Measurements from ENCODE around the gene NMT1. TPM values are rescaled to one million over a fixed set of nuclear protein-coding genes. Genes with fewer than 3 reads are reported as not detected.

Gene NMT1
- total and polyA plus RNA-seq, 2 of the 13 experiments (the other 11 are each of a cell fraction or from before 2014, with no cell fraction given): 75.7 to 142 TPM

DNA sequence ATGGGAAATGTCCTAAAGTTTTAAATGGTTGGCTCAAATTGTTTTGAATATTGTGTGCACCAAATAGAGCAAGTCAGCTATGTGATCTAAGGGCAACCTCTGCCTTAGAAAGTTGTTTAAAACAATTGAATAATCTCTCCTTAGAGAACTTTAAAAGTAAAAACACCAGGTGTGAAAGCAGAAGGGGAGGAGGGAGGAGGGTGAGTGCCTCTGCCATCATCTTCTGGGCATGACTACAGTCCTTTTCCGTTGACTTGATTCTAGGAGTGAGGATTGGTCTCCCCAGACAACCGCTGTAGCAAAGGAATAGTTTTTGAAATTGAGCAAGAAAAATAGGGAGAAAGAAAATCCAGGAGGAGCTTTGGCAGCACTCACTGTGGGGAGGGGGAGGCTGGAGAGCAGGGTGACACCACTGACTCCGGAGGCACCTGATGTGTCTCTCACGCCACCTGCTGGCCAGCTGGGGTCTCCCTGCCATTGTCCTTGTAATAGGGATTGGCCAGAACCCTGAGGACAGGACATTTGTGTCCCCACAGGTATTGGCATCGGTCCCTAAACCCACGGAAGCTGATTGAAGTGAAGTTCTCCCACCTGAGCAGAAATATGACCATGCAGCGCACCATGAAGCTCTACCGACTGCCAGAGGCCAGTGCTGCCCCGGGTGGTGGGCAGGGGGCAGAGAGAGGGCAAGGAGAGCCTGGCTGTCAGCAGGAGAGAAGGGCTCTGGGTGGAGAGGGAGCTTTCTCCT lies 37.9 kb downstream of the NMT1 start (continued):
- TF ChIP-seq KIAA2018 (CRISPR knock-in tag; IDR thresholded peaks at IDR 0.05; ENCODE audit: borderline replicate concordance): no peak
- TF ChIP-seq, protein P1, sequence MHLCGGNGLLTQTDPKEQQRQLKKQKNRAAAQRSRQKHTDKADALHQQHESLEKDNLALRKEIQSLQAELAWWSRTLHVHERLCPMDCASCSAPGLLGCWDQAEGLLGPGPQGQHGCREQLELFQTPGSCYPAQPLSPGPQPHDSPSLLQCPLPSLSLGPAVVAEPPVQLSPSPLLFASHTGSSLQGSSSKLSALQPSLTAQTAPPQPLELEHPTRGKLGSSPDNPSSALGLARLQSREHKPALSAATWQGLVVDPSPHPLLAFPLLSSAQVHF (CRISPR knock-in tag; IDR thresholded peaks at IDR 0.05): no peak
- no peak for TF ChIP-seq PAF1 (CRISPR knock-in tag; IDR thresholded peaks at IDR 0.05)
- TF ChIP-seq, protein P2, sequence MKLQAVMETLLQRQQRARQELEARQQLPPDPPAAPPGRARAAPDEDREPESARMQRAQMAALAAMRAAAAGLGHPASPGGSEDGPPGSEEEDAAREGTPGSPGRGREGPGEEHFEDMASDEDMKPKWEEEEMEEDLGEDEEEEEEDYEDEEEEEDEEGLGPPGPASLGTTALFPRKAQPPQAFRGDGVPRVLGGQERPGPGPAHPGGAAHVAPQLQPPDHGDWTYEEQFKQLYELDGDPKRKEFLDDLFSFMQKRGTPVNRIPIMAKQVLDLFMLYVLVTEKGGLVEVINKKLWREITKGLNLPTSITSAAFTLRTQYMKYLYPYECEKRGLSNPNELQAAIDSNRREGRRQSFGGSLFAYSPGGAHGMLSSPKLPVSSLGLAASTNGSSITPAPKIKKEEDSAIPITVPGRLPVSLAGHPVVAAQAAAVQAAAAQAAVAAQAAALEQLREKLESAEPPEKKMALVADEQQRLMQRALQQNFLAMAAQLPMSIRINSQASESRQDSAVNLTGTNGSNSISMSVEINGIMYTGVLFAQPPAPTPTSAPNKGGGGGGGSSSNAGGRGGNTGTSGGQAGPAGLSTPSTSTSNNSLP (IDR thresholded peaks at IDR 0.05; ENCODE audit: low read depth, low read length): no peak
- TF ChIP-seq, protein P3, sequence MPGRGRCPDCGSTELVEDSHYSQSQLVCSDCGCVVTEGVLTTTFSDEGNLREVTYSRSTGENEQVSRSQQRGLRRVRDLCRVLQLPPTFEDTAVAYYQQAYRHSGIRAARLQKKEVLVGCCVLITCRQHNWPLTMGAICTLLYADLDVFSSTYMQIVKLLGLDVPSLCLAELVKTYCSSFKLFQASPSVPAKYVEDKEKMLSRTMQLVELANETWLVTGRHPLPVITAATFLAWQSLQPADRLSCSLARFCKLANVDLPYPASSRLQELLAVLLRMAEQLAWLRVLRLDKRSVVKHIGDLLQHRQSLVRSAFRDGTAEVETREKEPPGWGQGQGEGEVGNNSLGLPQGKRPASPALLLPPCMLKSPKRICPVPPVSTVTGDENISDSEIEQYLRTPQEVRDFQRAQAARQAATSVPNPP (CRISPR knock-in tag; IDR thresholded peaks at IDR 0.05): no peak
- no peak for TF ChIP-seq ZMYM3 (CRISPR knock-in tag; IDR thresholded peaks at IDR 0.05)
- no peak for TF ChIP-seq ZNF792 (CRISPR knock-in tag; IDR thresholded peaks at IDR 0.05)
- no peak for TF ChIP-seq ETS1 (CRISPR knock-in tag; IDR thresholded peaks at IDR 0.05)
- no peak for TF ChIP-seq SCMH1 (CRISPR knock-in tag; IDR thresholded peaks at IDR 0.05; ENCODE audit: borderline replicate concordance)
- TF ChIP-seq FOXO1 (CRISPR knock-in tag; IDR thresholded peaks at IDR 0.05): peak; percentile 33; the same call in 1 of the 2 replicates
- no peak for TF ChIP-seq ZFYVE20 (CRISPR knock-in tag; IDR thresholded peaks at IDR 0.05; ENCODE audit: borderline replicate concordance, low read depth)
- TF ChIP-seq JUNB (CRISPR knock-in tag; IDR thresholded peaks at IDR 0.05; ENCODE audit: borderline replicate concordance): no peak
- no peak for TF ChIP-seq SNAPC2 (CRISPR knock-in tag; IDR thresholded peaks at IDR 0.05)
- TF ChIP-seq, protein P4, sequence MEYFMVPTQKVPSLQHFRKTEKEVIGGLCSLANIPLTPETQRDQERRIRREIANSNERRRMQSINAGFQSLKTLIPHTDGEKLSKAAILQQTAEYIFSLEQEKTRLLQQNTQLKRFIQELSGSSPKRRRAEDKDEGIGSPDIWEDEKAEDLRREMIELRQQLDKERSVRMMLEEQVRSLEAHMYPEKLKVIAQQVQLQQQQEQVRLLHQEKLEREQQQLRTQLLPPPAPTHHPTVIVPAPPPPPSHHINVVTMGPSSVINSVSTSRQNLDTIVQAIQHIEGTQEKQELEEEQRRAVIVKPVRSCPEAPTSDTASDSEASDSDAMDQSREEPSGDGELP (IDR thresholded peaks at IDR 0.05; ENCODE audit: borderline replicate concordance, low read depth): peak; percentile 60; the same call in 1 of the 2 replicates
- no peak for TF ChIP-seq MAFG (CRISPR knock-in tag; IDR thresholded peaks at IDR 0.05)

All from HepG2 (cell line).